AG09309 (cell line): ENCODE results near the gene PPARA.
A peak's percentile ranks its signal among the peaks of the same experiment; 100 is the strongest.

Experiments
- DNase-seq: peaks from one replicate; pipeline ENCODE4 v3.0.0-alpha.2; 2010; ENCODE audit warnings: low read depth
- H3K4me3 ChIP-seq: 2 replicates; pipeline ENCODE4 v1.5.1; 2011; ENCODE audit warnings: mild to moderate bottlenecking, low read depth, low read length, moderate library complexity; ENCODE audit not compliant: control insufficient read depth
- CTCF ChIP-seq: IDR thresholded peaks from 2 replicates; pipeline ENCODE4 v1.5.1; 2011; ENCODE audit warnings: mild to moderate bottlenecking, low read depth, low read length, inconsistent platforms; ENCODE audit not compliant: insufficient read depth, control insufficient read depth; ENCODE audit errors: missing control alignments

PPARA gene

GRCh38 chr22:46150034-46150654 is at the start of gene PPARA:
PPARA (plus strand) TSS chr22:46150526; CDS start chr22:46198384, 47,858 bp downstream.
- H3K4me3 ChIP-seq, result peak within 1 kb of the TSS; percentile 84
- no peak for TF ChIP-seq CTCF
- peak; percentile 3 for DNase-seq

GRCh38 chr22:46102159-46102558 is 48.2 kb upstream of the PPARA start:
- no peak for TF ChIP-seq CTCF
- H3K4me3 ChIP-seq, result no peak overlapping the region
- DNase-seq, result no peak

GRCh38 chr22:46102752-46103151 is 47.6 kb upstream of the PPARA start:
- DNase-seq, result no peak
- H3K4me3 ChIP-seq, result no peak overlapping the region
- no peak for TF ChIP-seq CTCF

- no peak for TF ChIP-seq CTCF
- no peak overlapping the region for H3K4me3 ChIP-seq
- no peak for DNase-seq
These were observed 47.1 kb upstream of the PPARA start for GRCh38 chr22:46103181-46103580.

- no peak overlapping the region for H3K4me3 ChIP-seq
- DNase-seq, result no peak
- TF ChIP-seq CTCF, result no peak
These were observed 46.7 kb upstream of the PPARA start for GRCh38 chr22:46103664-46104063.

- H3K4me3 ChIP-seq, result no peak overlapping the region
- DNase-seq, result no peak
- TF ChIP-seq CTCF, result no peak
These were observed 46.0 kb upstream of the PPARA start for GRCh38 chr22:46104170-46104880.
